Right lung (tissue), 5 donors: ENCODE data around the gene SUDS3. TPM values are rescaled to one million over a fixed set of nuclear protein-coding genes. Genes with fewer than 3 reads are reported as not detected.

Source experiments
- DNase-seq, 2 donors: peaks; one replicate each; pipeline ENCODE4 v3.0.0-alpha.2; 2013
- polyA plus RNA-seq, 5 donors: library from polyadenylated mRNA; unstranded; fragments of 120-200 nt; gene quantifications; one replicate each; pipeline versions ENCODE4 v1.2.1 to v1.2.3, GENCODE V29; 2013; ENCODE audit warnings: inconsistent platforms in 1 of 5, low replicate concordance in 1 of 5; ENCODE audit not compliant: insufficient read length in 5 of 5, insufficient read depth in 1 of 5

SUDS3 gene
- polyA plus RNA-seq, 5 donors, result 42.6 to 63.0 (median 57.5) TPM

DNA sequence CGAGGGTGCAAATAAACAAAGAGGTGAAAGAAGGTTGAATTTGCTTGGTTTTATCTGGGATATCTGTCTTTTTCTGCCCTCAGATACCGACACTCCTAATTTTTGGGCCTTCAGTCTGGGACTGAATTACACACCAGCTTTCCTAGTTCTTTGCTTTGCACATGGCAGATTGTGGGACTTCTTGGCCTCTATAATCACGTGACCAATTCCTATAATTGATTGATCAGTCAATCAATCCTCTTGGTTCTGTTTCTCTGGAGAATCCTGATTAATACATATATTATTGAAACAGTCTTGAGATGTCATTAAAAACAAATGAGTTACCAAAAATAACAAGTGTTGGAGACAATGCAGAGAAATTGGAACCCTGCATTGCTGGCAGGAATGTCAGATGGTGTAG lies 62.7 kb downstream of the SUDS3 start:
- no peak for DNase-seq

GRCh38 chr12:118446247-118446646 lies 69.9 kb downstream of the SUDS3 start:
- no peak for DNase-seq

- DNase-seq, result no peak
Measured at GRCh38 chr12:118447181-118447580, 70.8 kb downstream of the SUDS3 start.

DNA sequence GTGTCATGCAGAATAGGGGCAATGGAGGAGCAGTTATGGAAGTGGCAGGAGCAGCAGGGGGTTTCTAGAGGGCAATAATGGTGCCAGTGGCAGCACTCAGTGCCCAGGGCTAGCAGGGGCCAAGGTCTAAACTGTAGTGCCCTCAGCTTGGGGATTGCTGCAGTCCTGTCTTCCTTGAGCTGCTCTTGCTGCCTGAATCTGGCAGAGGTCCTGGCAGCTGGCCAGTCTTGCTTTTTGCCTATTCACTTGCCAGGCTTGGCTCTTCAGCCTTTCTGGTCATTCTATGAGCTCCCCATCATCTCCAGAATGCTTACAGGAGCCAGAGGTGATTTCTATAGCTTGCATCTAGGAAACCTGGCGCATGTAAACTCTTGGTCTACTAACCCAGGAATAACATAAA lies 72.0 kb downstream of the SUDS3 start:
- no peak for DNase-seq

DNA sequence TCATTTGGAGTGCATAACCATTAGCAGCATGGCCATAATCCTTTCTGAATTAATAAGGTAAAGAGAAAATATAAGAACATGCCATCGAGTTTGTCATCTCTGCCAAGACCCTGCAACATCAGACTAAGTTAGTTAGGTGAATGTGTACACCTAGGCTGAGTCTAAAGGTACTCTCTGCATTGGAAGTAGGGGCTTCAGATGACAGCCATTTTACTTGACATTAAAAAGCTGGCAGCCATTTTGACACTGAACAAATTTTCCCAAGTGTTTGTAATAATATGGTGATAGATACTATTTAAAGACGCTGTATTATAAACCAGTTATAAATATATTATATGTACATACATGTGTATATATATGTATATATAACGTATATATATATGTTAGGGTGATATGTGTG lies 79.0 kb downstream of the SUDS3 start:
- no peak for DNase-seq

DNA sequence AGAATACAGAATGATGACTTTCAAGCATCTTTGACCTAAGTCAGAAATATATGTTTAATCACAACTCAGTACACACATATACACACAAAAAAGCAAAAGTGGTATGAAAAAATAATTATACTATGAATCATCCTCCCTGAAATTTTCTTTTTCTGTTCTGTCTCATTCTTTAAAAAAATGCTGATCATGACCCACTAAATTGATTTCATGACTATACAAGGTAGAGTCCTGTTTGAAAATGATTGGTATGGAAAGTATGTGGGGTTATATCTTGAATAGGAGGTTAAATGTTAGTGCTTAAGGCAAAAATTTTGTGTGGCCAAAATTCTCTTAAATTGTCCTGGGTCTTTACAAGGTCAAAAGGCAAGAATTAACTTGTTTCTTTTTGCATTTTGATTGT lies 80.4 kb downstream of the SUDS3 start:
- no peak for DNase-seq

DNA sequence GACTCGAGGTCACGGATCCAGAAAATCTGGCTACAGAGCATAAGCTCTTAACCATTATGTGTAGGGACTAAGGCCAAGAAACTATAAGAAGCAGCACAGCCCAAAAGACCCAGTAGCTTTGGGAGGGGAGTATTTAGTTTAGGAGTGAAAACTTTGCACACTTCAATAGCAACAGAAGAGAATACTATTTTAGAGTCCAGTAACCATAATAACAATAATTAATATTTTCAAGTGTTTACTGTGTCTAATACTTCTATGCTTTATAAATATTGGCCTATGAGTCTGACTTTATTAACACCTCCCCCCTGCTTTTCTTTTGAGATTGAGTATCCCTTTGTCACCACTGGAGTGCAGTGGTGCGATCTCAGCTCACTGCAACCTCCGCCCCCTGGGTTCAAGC lies 82.8 kb downstream of the SUDS3 start:
- DNase-seq, result no peak

DNA sequence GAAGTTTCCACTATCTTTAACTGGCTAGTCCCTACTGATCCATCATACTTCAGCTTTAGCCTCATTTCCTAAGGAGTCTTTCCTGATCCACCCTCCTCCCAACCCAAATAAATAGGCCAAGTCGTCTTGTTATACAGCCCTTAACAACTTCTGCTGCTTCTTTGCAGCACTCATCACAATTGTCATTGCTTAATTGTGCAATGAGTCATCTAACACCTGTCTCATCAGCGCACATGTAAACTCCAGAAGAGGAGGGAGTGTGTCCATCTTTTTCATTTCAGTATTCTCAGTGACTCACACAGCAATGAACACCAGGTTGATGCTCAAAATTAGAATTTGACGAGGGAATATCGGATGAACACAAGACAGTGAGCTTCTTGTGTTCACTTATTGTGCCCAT lies 87.3 kb downstream of the SUDS3 start:
- no peak for DNase-seq

GRCh38 chr12:118465706-118466105 lies 89.4 kb downstream of the SUDS3 start:
- DNase-seq, result no peak

Other genes with a start within 250 kb of the SUDS3 start
- gene PEBP1, start 240.4 kb upstream of the SUDS3 start, polyA plus RNA-seq, result 100 to 1,000 TPM; 230 to 282 (median 238) TPM
- gene TAOK3, start 3.6 kb upstream of the SUDS3 start, polyA plus RNA-seq, result 10 to 100 TPM; 40.9 to 63.3 (median 46.4) TPM